ENCODE measurements around the gene TMEM69. TPM values are rescaled to one million over a fixed set of nuclear protein-coding genes. Genes with fewer than 3 reads are reported as not detected.

TMEM69 gene
- total and polyA plus RNA-seq, 2 of the 8 experiments (the other 6 are each of a cell fraction or from before 2014, with no cell fraction given), result 39.0 to 123 TPM

DNA sequence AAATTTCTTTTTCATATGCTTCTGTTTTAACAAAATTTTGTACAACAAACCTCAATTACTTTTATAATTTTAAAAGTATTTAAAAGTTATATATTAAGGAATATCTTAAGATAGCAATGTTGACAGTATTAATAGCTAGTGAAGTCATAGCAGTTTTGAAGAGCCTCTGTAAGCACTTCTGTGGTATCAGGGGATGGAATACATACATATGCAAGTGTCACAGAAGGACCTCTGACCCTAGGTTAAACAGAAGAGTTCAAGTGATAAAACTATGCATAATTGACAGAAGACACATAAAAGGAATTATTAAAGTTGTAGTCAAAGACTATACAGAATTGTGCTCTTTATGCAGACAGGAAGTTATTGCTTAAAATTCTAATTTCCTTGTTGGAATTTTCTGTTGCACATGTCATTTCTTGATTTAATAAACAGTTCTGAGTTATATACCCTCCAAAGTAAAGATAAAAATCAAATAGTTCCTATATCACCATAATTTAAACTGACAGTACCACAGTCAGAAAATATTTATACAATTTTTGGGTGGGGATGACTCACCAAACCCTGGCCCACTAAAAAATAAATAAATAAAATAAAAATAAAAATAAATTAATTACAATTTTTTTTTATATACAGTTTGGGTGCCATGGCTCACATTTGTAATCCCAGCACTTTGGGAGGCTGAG, 35.4 kb downstream of the TMEM69 start (continued):
- TF ChIP-seq GTF2F1 (IDR thresholded peaks at IDR 0.05; ENCODE audit: borderline replicate concordance, low read depth, low read length) (no peak), KDM1A (IDR thresholded peaks at IDR 0.05; ENCODE audit: borderline replicate concordance, low read length) (no peak), ASH2L (IDR thresholded peaks at IDR 0.05; ENCODE audit: low read length) (no peak), YY1 (IDR thresholded peaks at IDR 0.05; ENCODE audit: low read depth, low read length) (no peak)
- TF ChIP-seq, protein P1, sequence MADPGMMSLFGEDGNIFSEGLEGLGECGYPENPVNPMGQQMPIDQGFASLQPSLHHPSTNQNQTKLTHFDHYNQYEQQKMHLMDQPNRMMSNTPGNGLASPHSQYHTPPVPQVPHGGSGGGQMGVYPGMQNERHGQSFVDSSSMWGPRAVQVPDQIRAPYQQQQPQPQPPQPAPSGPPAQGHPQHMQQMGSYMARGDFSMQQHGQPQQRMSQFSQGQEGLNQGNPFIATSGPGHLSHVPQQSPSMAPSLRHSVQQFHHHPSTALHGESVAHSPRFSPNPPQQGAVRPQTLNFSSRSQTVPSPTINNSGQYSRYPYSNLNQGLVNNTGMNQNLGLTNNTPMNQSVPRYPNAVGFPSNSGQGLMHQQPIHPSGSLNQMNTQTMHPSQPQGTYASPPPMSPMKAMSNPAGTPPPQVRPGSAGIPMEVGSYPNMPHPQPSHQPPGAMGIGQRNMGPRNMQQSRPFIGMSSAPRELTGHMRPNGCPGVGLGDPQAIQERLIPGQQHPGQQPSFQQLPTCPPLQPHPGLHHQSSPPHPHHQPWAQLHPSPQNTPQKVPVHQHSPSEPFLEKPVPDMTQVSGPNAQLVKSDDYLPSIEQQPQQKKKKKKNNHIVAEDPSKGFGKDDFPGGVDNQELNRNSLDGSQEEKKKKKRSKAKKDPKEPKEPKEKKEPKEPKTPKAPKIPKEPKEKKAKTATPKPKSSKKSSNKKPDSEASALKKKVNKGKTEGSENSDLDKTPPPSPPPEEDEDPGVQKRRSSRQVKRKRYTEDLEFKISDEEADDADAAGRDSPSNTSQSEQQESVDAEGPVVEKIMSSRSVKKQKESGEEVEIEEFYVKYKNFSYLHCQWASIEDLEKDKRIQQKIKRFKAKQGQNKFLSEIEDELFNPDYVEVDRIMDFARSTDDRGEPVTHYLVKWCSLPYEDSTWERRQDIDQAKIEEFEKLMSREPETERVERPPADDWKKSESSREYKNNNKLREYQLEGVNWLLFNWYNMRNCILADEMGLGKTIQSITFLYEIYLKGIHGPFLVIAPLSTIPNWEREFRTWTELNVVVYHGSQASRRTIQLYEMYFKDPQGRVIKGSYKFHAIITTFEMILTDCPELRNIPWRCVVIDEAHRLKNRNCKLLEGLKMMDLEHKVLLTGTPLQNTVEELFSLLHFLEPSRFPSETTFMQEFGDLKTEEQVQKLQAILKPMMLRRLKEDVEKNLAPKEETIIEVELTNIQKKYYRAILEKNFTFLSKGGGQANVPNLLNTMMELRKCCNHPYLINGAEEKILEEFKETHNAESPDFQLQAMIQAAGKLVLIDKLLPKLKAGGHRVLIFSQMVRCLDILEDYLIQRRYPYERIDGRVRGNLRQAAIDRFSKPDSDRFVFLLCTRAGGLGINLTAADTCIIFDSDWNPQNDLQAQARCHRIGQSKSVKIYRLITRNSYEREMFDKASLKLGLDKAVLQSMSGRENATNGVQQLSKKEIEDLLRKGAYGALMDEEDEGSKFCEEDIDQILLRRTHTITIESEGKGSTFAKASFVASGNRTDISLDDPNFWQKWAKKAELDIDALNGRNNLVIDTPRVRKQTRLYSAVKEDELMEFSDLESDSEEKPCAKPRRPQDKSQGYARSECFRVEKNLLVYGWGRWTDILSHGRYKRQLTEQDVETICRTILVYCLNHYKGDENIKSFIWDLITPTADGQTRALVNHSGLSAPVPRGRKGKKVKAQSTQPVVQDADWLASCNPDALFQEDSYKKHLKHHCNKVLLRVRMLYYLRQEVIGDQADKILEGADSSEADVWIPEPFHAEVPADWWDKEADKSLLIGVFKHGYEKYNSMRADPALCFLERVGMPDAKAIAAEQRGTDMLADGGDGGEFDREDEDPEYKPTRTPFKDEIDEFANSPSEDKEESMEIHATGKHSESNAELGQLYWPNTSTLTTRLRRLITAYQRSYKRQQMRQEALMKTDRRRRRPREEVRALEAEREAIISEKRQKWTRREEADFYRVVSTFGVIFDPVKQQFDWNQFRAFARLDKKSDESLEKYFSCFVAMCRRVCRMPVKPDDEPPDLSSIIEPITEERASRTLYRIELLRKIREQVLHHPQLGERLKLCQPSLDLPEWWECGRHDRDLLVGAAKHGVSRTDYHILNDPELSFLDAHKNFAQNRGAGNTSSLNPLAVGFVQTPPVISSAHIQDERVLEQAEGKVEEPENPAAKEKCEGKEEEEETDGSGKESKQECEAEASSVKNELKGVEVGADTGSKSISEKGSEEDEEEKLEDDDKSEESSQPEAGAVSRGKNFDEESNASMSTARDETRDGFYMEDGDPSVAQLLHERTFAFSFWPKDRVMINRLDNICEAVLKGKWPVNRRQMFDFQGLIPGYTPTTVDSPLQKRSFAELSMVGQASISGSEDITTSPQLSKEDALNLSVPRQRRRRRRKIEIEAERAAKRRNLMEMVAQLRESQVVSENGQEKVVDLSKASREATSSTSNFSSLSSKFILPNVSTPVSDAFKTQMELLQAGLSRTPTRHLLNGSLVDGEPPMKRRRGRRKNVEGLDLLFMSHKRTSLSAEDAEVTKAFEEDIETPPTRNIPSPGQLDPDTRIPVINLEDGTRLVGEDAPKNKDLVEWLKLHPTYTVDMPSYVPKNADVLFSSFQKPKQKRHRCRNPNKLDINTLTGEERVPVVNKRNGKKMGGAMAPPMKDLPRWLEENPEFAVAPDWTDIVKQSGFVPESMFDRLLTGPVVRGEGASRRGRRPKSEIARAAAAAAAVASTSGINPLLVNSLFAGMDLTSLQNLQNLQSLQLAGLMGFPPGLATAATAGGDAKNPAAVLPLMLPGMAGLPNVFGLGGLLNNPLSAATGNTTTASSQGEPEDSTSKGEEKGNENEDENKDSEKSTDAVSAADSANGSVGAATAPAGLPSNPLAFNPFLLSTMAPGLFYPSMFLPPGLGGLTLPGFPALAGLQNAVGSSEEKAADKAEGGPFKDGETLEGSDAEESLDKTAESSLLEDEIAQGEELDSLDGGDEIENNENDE (IDR thresholded peaks at IDR 0.05; ENCODE audit: insufficient replicate concordance, low read length), result no peak
